ENCODE results near the gene PARP11. TPM values are rescaled to one million over a fixed set of nuclear protein-coding genes. Genes with fewer than 3 reads are reported as not detected.

PARP11 gene
- total RNA-seq, 1 donor from 2014 or later, result 10.4 TPM

GRCh38 chr12:3921526-3921925, 48.3 kb upstream of the PARP11 start:
- no peaks in the 10 kb centered on the region for H3K36me3 Mint-ChIP-seq (ENCODE audit: low read depth, unreplicated experiment)
- Histone ChIP-seq H3K27ac (ENCODE audit: low read depth, low read length) (no peak overlapping the region), H4K20me1 (ENCODE audit: insufficient read depth, low read length) (no peaks in the 10 kb centered on the region), H3K4me2 (ENCODE audit: low read length) (no peak overlapping the region), H2AFZ (ENCODE audit: low read depth, low read length) (no peak overlapping the region), H3K4me1 (ENCODE audit: insufficient read depth, low read length) (peaks cover 9% of the 10 kb centered on the region), H3K9ac (ENCODE audit: low read length) (no peak overlapping the region), H3K79me2 (ENCODE audit: insufficient read depth, low read length) (no peaks in the 10 kb centered on the region), H3K9me3 (ENCODE audit: insufficient read depth, low read depth, low read length) (no peaks in the 10 kb centered on the region), H3K4me3 (ENCODE audit: insufficient read depth, low read depth, low read length) (no peak overlapping the region), H3K36me3 (ENCODE audit: insufficient read depth, low read length) (no peaks in the 10 kb centered on the region), H3K27me3 (ENCODE audit: insufficient read depth, low read length) (peaks cover 8% of the 10 kb centered on the region)
- FAIRE-seq (no peak), DNase-seq (ENCODE audit: low read depth) (no peak)
- no peak overlapping the region for H3K4me3 Mint-ChIP-seq (ENCODE audit: unreplicated experiment)
- H3K4me1 Mint-ChIP-seq (ENCODE audit: low read depth, unreplicated experiment), result peaks cover 10% of the 10 kb centered on the region
- peaks cover 4% of the 10 kb centered on the region for H3K9me3 Mint-ChIP-seq (ENCODE audit: unreplicated experiment)
- TF ChIP-seq EZH2 (IDR thresholded peaks at IDR 0.05; ENCODE audit: insufficient read depth, low read length), result no peak
- TF ChIP-seq CTCF (IDR thresholded peaks at IDR 0.05; ENCODE audit: insufficient read depth, low read depth, low read length), result no peak
- H3K27ac Mint-ChIP-seq (ENCODE audit: unreplicated experiment), result no peak overlapping the region
- peaks cover 4% of the 10 kb centered on the region for H3K27me3 Mint-ChIP-seq (ENCODE audit: low read depth, unreplicated experiment)

GRCh38 chr12:3921151-3921471, 47.9 kb upstream of the PARP11 start:
- no peak overlapping the region for H3K4me2 ChIP-seq (ENCODE audit: low read length)
- H3K9me3 Mint-ChIP-seq (ENCODE audit: unreplicated experiment), result peaks cover 4% of the 10 kb centered on the region

More at GRCh38 chr12:3921151-3921471, 47.9 kb upstream of the PARP11 start:
- Histone ChIP-seq H3K4me1 (ENCODE audit: insufficient read depth, low read length) (peaks cover 9% of the 10 kb centered on the region), H4K20me1 (ENCODE audit: insufficient read depth, low read length) (no peaks in the 10 kb centered on the region), H3K27me3 (ENCODE audit: insufficient read depth, low read length) (peaks cover 8% of the 10 kb centered on the region), H3K9me3 (ENCODE audit: insufficient read depth, low read depth, low read length) (no peaks in the 10 kb centered on the region), H3K9ac (ENCODE audit: low read length) (no peak overlapping the region), H3K79me2 (ENCODE audit: insufficient read depth, low read length) (no peaks in the 10 kb centered on the region), H2AFZ (ENCODE audit: low read depth, low read length) (no peak overlapping the region), H3K4me3 (ENCODE audit: insufficient read depth, low read depth, low read length) (no peak overlapping the region), H3K27ac (ENCODE audit: low read depth, low read length) (no peak overlapping the region), H3K36me3 (ENCODE audit: insufficient read depth, low read length) (no peaks in the 10 kb centered on the region)
- FAIRE-seq (no peak), DNase-seq (ENCODE audit: low read depth) (no peak)
- no peak for TF ChIP-seq EZH2 (IDR thresholded peaks at IDR 0.05; ENCODE audit: insufficient read depth, low read length)
- no peak for TF ChIP-seq CTCF (IDR thresholded peaks at IDR 0.05; ENCODE audit: insufficient read depth, low read depth, low read length)
- H3K36me3 Mint-ChIP-seq (ENCODE audit: low read depth, unreplicated experiment), result no peaks in the 10 kb centered on the region
- peaks cover 10% of the 10 kb centered on the region for H3K4me1 Mint-ChIP-seq (ENCODE audit: low read depth, unreplicated experiment)
- H3K27me3 Mint-ChIP-seq (ENCODE audit: low read depth, unreplicated experiment), result peaks cover 4% of the 10 kb centered on the region
- no peak overlapping the region for H3K4me3 Mint-ChIP-seq (ENCODE audit: unreplicated experiment)
- H3K27ac Mint-ChIP-seq (ENCODE audit: unreplicated experiment), result no peak overlapping the region
